ENCODE results near the gene BMPR2. TPM values are rescaled to one million over a fixed set of nuclear protein-coding genes. Genes with fewer than 3 reads are reported as not detected.
"Not testable (repeated sequence)": the region's sequence is repeated elsewhere in the genome, so short reads cannot be mapped to it uniquely, and the experiment has no call there.

Gene BMPR2
- total RNA-seq, 1 experiment from 2014 or later = 28.1 TPM

DNA sequence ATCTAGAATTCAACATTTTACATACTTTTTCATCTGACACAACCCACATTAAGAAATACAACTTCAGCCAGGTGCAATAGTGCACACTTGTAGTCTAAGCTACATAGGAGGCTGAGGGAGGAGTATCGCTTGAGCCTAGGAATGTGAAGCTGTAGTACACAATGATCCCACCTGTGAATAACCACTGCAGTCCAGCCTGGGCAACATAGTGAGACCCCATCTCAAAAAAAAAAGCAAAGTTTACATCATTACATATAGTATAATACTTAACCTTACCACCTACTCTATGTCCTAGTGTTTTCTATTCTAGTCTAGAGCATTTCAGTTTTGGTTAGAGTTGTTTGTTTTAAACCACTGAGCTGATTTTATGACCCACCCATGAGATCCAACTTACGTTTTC is 172.1 kb downstream of the BMPR2 start:
- Mint-ChIP-seq H3K27me3 (ENCODE audit: insufficient read depth, unreplicated experiment) (no peaks in the 10 kb centered on the region), H3K4me3 (ENCODE audit: unreplicated experiment) (no peak overlapping the region), H3K4me1 (ENCODE audit: low read depth, unreplicated experiment) (peaks cover 7% of the 10 kb centered on the region), H3K27ac (ENCODE audit: unreplicated experiment) (no peak overlapping the region), H3K9me3 (ENCODE audit: unreplicated experiment) (no peaks in the 10 kb centered on the region), H3K36me3 (ENCODE audit: insufficient read depth, unreplicated experiment) (peaks cover 18% of the 10 kb centered on the region)
- TF ChIP-seq, protein P1, sequence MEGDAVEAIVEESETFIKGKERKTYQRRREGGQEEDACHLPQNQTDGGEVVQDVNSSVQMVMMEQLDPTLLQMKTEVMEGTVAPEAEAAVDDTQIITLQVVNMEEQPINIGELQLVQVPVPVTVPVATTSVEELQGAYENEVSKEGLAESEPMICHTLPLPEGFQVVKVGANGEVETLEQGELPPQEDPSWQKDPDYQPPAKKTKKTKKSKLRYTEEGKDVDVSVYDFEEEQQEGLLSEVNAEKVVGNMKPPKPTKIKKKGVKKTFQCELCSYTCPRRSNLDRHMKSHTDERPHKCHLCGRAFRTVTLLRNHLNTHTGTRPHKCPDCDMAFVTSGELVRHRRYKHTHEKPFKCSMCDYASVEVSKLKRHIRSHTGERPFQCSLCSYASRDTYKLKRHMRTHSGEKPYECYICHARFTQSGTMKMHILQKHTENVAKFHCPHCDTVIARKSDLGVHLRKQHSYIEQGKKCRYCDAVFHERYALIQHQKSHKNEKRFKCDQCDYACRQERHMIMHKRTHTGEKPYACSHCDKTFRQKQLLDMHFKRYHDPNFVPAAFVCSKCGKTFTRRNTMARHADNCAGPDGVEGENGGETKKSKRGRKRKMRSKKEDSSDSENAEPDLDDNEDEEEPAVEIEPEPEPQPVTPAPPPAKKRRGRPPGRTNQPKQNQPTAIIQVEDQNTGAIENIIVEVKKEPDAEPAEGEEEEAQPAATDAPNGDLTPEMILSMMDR (IDR thresholded peaks at IDR 0.05; ENCODE audit: insufficient read depth in 1 of 2, low read depth in 1 of 2, low read length in 1 of 2, severe bottlenecking in 1 of 2, unreplicated experiment in 1 of 2) = no peak
- Histone ChIP-seq H3K4me1 (no peaks in the 10 kb centered on the region), H3K27me3 (replicated peaks; ENCODE audit: control insufficient read depth, insufficient read depth, low read length) (no peaks in the 10 kb centered on the region), H3K9me3 (no peaks in the 10 kb centered on the region), H3K36me3 (ENCODE audit: control insufficient read depth, insufficient read depth, low read length) (no peaks in the 10 kb centered on the region), H3K4me3 (ENCODE audit: low read depth, low read length) (no peak overlapping the region)
- POLR2A ChIA-PET = interaction anchor here (0.6 kb wide), 1 partner anchor 1167 kb away, joined by 6 read pairs; no protein-coding TSS in a partner anchor
- no TSS peak for BruUV-seq (replicated peaks)
- intact Hi-C loops (cut with micrococcal nuclease; ENCODE audit: unreplicated experiment) = no loop called here
- CTCF ChIA-PET = no interaction called here
- no peak for DNase-seq

DNA sequence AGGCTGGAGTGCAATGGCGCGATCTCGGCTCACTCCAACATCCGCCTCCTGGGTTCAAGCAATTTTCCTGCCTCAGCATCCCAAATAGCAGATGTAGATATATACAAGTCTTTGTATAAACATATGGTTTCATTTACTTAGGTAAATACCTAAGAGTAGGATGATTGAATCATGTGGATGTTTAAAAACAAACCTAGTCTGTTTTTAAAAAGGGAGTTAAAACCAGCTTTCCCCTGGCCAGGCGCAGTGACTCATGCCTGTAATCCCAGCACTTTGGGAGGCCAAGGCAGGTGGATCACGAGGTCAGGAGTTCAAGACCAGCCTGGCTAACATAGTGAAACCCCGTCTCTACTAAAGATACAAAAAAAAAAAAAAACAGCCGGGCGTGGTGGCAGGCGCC is 174.9 kb downstream of the BMPR2 start:
- H3K36me3 ChIP-seq (ENCODE audit: control insufficient read depth, insufficient read depth, low read length); H3K27me3 Mint-ChIP-seq (ENCODE audit: insufficient read depth, unreplicated experiment); CTCF ChIA-PET; H3K4me3 Mint-ChIP-seq (ENCODE audit: unreplicated experiment); intact Hi-C loops (cut with micrococcal nuclease; ENCODE audit: unreplicated experiment); H3K27me3 ChIP-seq (replicated peaks; ENCODE audit: control insufficient read depth, insufficient read depth, low read length); BruUV-seq (replicated peaks); H3K27ac Mint-ChIP-seq (ENCODE audit: unreplicated experiment); H3K9me3 Mint-ChIP-seq (ENCODE audit: unreplicated experiment); H3K9me3 ChIP-seq; H3K4me3 ChIP-seq (ENCODE audit: low read depth, low read length); POLR2A ChIA-PET; H3K4me1 Mint-ChIP-seq (ENCODE audit: low read depth, unreplicated experiment); H3K4me1 ChIP-seq; DNase-seq: not testable (repeated sequence)
- peaks cover 22% of the 10 kb centered on the region for H3K36me3 Mint-ChIP-seq (ENCODE audit: insufficient read depth, unreplicated experiment)

DNA sequence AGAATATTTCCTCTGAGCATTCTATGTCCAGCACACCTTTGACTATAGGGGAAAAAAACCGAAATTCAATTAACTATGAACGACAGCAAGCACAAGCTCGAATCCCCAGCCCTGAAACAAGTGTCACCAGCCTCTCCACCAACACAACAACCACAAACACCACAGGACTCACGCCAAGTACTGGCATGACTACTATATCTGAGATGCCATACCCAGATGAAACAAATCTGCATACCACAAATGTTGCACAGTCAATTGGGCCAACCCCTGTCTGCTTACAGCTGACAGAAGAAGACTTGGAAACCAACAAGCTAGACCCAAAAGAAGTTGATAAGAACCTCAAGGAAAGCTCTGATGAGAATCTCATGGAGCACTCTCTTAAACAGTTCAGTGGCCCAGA is 179.2 kb downstream of the BMPR2 start:
- ChIA-PET CTCF (no interaction called here), POLR2A (no interaction called here)
- H3K27me3 ChIP-seq (replicated peaks; ENCODE audit: control insufficient read depth, insufficient read depth, low read length) = no peaks in the 10 kb centered on the region
- TF ChIP-seq, protein P1 (IDR thresholded peaks at IDR 0.05; ENCODE audit: insufficient read depth in 1 of 2, low read depth in 1 of 2, low read length in 1 of 2, severe bottlenecking in 1 of 2, unreplicated experiment in 1 of 2) = no peak
- BruUV-seq (replicated peaks) = no TSS peak
- Mint-ChIP-seq H3K36me3 (ENCODE audit: insufficient read depth, unreplicated experiment) (peaks cover 20% of the 10 kb centered on the region), H3K27me3 (ENCODE audit: insufficient read depth, unreplicated experiment) (no peaks in the 10 kb centered on the region), H3K9me3 (ENCODE audit: unreplicated experiment) (no peaks in the 10 kb centered on the region), H3K27ac (ENCODE audit: unreplicated experiment) (no peak overlapping the region), H3K4me3 (ENCODE audit: unreplicated experiment) (no peak overlapping the region), H3K4me1 (ENCODE audit: low read depth, unreplicated experiment) (no peaks in the 10 kb centered on the region)
- H3K36me3 ChIP-seq (ENCODE audit: control insufficient read depth, insufficient read depth, low read length) = no peaks in the 10 kb centered on the region
- H3K9me3 ChIP-seq = no peaks in the 10 kb centered on the region
- DNase-seq = no peak
- H3K4me3 ChIP-seq (ENCODE audit: low read depth, low read length) = no peak overlapping the region
- no peaks in the 10 kb centered on the region for H3K4me1 ChIP-seq
- intact Hi-C loops (cut with micrococcal nuclease; ENCODE audit: unreplicated experiment) = no loop called here

DNA sequence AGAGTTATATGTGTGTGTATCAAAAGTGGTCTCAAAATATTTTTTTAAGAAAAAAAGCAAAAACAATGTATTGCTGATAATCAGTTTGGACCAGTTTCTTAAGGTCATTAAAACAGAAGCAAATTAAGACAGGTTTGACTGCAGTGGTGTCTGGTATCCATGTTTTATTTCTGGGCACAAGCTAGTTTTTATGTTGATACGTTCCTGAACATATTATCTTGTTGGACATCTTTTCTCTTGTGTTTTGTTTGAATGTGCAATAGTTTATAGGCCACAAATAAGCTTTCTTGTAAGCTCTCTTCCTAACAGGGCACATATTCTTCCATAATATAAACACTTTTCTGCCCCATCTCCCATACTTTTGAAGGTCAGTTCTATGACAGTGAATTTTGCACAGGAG is 184.1 kb downstream of the BMPR2 start:
- Mint-ChIP-seq H3K36me3 (ENCODE audit: insufficient read depth, unreplicated experiment) (peaks cover 12% of the 10 kb centered on the region), H3K4me3 (ENCODE audit: unreplicated experiment) (no peak overlapping the region), H3K4me1 (ENCODE audit: low read depth, unreplicated experiment) (no peaks in the 10 kb centered on the region), H3K27me3 (ENCODE audit: insufficient read depth, unreplicated experiment) (no peaks in the 10 kb centered on the region), H3K27ac (ENCODE audit: unreplicated experiment) (no peak overlapping the region), H3K9me3 (ENCODE audit: unreplicated experiment) (no peaks in the 10 kb centered on the region)
- H3K36me3 ChIP-seq (ENCODE audit: control insufficient read depth, insufficient read depth, low read length) = no peaks in the 10 kb centered on the region
- POLR2A ChIA-PET = interaction anchor here (0.5 kb wide), 1 partner anchor 456 kb away, joined by 15 read pairs; no protein-coding TSS in a partner anchor
- CTCF ChIA-PET = no interaction called here
- no peaks in the 10 kb centered on the region for H3K27me3 ChIP-seq (replicated peaks; ENCODE audit: control insufficient read depth, insufficient read depth, low read length)
- DNase-seq = no peak
- BruUV-seq (replicated peaks) = no TSS peak
- TF ChIP-seq, protein P1 (IDR thresholded peaks at IDR 0.05; ENCODE audit: insufficient read depth in 1 of 2, low read depth in 1 of 2, low read length in 1 of 2, severe bottlenecking in 1 of 2, unreplicated experiment in 1 of 2) = no peak
- intact Hi-C loops (cut with micrococcal nuclease; ENCODE audit: unreplicated experiment) = no loop called here
- no peaks in the 10 kb centered on the region for H3K9me3 ChIP-seq
- H3K4me3 ChIP-seq (ENCODE audit: low read depth, low read length) = no peak overlapping the region
- H3K4me1 ChIP-seq = no peaks in the 10 kb centered on the region
